ENCODE results near the gene TMEM139. TPM values are rescaled to one million over a fixed set of nuclear protein-coding genes. Genes with fewer than 3 reads are reported as not detected.
"Not testable (repeated sequence)": the region's sequence is repeated elsewhere in the genome, so short reads cannot be mapped to it uniquely, and the experiment has no call there.

TMEM139 gene
- total RNA-seq, 1 experiment from 2014 or later = not detected

DNA sequence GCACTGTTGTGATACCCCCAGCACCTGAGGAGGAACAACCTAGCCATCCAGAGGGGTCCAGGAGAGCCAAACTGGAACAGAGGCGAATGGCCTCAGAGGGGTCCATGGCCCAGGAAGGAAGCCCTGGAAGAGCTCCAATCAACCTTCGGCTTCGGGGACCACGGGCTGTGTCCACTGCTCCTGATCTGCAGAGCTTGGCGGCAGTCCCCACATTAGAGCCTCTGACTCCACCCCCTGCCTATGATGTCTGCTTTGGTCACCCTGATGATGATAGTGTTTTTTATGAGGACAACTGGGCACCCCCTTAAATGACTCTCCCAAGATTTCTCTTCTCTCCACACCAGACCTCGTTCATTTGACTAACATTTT, 1.7 kb downstream of the TMEM139 start:
- in situ Hi-C loops (cut with HindIII; ENCODE audit: low sequenced_read_pairs) = no loop called here
- DNase-seq (ENCODE audit: low spot score) = no peak

DNA sequence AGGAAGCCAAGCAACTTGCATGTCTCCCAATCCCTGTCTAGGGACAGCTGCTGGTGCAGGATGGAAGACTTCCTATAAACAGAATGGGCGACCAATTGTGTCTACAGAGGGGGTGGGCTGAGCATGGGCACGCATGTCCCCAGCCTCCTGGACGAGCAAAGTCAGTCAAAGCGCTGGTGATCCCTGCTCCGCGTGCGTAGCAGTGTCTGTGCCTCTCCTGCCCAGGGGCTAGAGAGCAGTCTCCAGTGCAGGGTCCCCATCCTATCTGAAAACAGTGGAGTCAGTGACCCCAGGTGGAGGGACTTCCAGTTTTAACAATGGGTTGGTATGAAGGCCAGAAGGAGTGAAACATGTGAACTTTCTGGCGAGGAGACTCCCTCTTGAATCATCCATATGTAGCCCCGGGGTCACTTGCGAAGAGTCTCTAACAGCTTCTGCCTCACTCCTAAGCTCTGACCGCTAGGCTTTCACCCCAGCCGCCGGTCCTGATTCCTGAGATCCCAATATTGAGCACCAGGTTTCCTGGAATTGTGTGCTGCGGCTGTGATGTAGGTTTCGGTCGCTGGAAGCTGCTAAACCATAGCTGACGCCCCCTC, 2.7 kb downstream of the TMEM139 start:
- in situ Hi-C loops (cut with HindIII; ENCODE audit: low sequenced_read_pairs) = no loop called here
- DNase-seq (ENCODE audit: low spot score) = no peak

DNA sequence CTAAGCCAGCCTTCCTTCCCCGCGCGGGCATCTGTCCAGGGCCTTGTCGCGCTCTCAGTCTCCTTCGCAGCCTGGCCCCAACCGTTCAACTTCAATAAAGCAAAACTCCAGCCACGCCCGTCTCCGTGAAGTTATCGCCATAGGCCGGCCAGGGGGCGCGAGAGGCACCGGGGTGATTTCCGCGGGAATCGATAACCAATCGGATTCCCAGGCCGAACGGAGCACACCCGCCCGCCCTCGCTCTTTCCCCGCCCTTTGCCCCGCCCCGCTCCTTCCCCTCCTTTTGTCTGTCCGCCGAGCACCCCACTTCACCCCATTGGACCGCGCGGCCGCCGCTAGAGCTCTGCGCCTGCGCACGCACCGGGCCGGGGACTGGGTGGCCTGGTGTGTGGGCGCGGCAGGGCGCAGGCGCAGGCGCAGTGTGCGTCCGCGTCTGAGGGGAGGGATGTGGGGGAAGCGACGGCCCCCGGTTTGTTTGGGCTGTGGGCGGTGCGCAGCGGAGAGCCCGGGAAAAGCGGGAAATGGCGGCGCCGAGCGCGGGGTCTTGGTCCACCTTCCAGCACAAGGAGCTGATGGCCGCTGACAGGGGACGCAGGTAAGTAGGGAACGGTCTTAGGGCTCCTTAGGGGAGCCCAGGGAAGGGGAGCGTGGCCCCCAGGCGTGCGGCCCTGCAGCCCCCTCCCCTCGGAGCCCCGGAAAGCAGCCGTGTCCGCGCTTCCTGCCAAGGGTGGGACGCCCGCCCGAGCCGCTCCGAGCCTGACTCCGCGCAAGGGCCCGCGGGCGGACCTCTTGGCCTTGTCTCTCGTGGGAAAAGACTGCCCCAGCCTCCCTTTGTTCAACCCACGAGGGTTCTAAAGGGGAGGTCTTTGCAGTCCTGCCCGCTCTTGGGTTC, 3.4 kb downstream of the TMEM139 start, which contains the start of gene CASP2:
CASP2 (plus strand) TSS at position 417 of the 892 bp plus-strand sequence; CDS start at position 522, 105 bp downstream.
- in situ Hi-C loops (cut with HindIII; ENCODE audit: low sequenced_read_pairs) = no loop called here
- peak; percentile 96 for DNase-seq (ENCODE audit: low spot score)

- peak; percentile 38 for DNase-seq (ENCODE audit: low spot score)
- in situ Hi-C loops (cut with HindIII; ENCODE audit: low sequenced_read_pairs) = no loop called here
Measured at GRCh38 chr7:143288836-143289235, 4.1 kb downstream of the TMEM139 start.

DNA sequence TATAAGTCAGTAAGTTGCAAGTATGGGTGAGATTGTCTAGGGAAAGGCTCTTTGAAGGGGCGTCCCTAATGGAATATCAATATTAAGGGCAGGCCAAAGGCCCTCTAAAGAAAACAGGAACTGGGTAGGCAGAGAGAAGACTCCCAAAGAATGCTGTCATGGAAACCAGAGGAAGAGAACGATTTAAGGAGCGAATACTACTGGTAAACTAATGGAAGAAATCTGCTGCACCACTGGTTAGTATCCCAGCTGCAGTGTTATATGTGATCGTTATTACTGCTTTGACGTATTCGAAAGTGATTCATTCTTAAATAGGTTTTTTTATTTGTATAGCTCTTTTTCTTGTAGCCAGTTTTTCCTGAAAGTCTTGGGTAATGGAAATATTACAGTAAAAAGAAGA, 4.7 kb downstream of the TMEM139 start:
- in situ Hi-C loops (cut with HindIII; ENCODE audit: low sequenced_read_pairs) = no loop called here
- DNase-seq (ENCODE audit: low spot score) = no peak

- in situ Hi-C loops (cut with HindIII; ENCODE audit: low sequenced_read_pairs); DNase-seq (ENCODE audit: low spot score): not testable (repeated sequence)
Measured at GRCh38 chr7:143289888-143290287, 5.1 kb downstream of the TMEM139 start.

GRCh38 chr7:143290293-143290692, 5.5 kb downstream of the TMEM139 start:
- in situ Hi-C loops (cut with HindIII; ENCODE audit: low sequenced_read_pairs) = no loop called here
- no peak for DNase-seq (ENCODE audit: low spot score)

DNA sequence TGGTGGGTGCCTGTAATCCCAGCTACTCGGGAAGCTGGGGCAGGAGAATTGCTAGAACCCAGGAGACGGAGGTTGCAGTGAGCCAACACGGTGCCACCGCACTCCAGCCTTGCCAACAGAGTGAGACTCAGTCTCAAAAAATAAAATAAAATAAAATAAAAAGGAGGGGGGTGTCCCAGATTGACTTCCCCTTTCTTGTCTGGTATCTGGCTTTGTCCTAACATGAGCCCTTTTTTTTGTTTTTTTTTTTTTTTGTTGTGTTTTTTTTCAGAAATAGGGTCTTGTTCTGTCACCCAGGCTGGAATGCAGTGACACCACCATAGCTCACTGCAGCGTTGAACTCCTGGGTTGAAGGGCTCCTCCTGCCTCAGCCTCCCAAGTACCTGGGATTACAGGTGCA, 8.1 kb downstream of the TMEM139 start:
- in situ Hi-C loops (cut with HindIII; ENCODE audit: low sequenced_read_pairs) = no loop called here
- DNase-seq (ENCODE audit: low spot score) = no peak

DNA sequence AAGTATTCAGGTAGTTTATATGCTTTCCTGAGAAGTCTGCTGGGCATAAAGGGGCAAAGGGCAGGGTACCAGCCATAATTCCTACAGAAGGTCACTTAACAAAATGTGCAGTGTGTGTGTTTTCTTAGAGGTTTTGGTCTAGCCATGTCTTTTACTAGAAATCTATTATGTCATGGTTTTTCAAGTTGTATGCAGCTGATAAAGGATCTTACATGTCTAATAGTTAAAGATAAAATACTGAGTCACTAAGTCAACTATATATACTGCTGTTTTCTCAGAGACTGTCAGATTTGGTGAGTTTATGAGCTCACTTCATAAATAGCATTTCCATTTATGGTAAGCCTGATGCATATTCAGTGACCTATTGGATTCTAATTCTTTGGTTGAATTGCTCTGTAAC, 11.1 kb downstream of the TMEM139 start:
- in situ Hi-C loops (cut with HindIII; ENCODE audit: low sequenced_read_pairs) = no loop called here
- no peak for DNase-seq (ENCODE audit: low spot score)

GRCh38 chr7:143296686-143297085, 11.9 kb downstream of the TMEM139 start:
- no peak for DNase-seq (ENCODE audit: low spot score)
- in situ Hi-C loops (cut with HindIII; ENCODE audit: low sequenced_read_pairs) = no loop called here

DNA sequence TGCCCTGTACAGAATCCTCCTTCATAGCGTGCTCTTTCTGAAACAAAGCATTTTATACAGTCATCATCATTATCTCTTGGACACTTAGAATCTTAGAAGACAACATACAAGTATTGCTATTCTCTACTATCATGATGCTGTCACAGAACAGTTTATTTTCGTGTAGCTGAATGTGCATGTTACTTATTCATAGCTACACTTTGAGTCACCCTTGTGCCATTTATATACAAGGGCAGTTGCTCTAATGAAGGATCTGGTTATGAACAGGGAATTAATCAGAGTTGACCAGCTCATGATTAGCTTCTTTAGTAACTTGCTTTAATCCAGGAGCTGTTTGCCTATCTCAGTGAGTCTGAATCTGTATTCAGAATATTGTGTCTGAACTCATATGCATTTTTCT, 14.6 kb downstream of the TMEM139 start:
- DNase-seq (ENCODE audit: low spot score) = no peak
- in situ Hi-C loops (cut with HindIII; ENCODE audit: low sequenced_read_pairs) = no loop called here

- DNase-seq (ENCODE audit: low spot score) = peak; percentile 33
- in situ Hi-C loops (cut with HindIII; ENCODE audit: low sequenced_read_pairs) = no loop called here
Measured at GRCh38 chr7:143299840-143300239, 15.1 kb downstream of the TMEM139 start.

DNA sequence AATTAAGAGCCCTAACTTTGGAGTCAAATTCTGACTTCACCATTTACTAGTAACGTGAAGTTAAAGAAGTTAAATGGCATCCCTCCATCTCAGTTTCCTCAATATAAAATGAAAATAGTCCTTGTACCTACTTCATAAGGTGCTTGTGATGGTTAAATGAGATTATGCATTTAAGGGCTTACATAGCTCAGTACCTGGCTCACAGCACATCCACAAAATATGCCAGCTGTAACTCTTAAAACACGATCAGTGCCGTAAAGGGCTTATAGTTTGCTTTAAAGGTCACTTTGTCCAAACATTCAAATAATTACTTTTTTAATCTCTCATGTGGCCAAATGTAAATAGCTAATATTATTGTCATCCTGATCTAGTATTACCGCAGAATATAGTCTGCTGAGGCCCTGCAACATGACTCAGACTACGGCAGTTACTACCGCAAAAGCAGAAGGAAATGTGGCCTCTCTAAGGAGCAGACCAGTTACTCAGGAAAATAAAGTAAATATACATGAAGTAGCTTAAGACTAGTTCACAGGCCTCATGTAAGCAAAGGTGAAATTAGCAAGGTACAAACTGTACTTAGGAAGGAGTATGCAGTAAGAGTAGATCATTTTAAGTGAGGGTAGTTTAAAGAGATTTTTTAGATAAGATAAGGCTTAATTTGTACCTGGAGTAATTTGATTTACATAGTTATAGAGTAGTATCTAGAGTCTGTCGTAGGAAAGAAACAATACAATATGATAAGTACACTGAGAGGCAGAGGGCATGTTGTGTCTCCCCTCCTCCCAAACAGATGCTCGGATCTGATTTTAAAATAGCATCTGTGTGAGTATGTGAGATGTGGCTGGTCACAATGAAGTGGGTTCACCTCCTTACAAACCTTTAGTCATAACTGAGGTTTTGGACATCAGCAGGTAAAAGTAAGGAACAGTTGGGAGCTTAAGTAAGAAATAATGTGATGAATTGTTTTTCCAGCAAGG, 16.5 kb downstream of the TMEM139 start:
- no peak for DNase-seq (ENCODE audit: low spot score)
- in situ Hi-C loops (cut with HindIII; ENCODE audit: low sequenced_read_pairs) = no loop called here

DNA sequence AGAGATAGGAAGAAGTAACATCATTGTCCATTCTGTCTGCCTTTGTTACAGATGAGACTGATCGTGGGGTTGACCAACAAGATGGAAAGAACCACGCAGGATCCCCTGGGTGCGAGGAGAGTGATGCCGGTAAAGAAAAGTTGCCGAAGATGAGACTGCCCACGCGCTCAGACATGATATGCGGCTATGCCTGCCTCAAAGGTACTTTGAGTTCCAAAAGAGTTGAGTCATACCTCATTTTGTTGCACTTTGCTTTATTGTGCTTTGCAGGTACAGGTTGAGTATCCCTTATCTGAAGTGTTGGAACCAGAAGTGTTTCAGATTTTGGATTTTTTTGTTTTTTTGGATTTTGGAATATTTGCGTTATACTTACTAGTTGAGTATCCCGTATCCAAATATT, 19.0 kb downstream of the TMEM139 start:
- in situ Hi-C loops (cut with HindIII; ENCODE audit: low sequenced_read_pairs) = no loop called here
- no peak for DNase-seq (ENCODE audit: low spot score)

DNA sequence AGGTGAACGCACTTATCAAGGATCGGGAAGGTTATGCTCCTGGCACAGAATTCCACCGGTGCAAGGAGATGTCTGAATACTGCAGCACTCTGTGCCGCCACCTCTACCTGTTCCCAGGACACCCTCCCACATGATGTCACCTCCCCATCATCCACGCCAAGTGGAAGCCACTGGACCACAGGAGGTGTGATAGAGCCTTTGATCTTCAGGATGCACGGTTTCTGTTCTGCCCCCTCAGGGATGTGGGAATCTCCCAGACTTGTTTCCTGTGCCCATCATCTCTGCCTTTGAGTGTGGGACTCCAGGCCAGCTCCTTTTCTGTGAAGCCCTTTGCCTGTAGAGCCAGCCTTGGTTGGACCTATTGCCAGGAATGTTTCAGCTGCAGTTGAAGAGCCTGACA, 20.2 kb downstream of the TMEM139 start:
- no peak for DNase-seq (ENCODE audit: low spot score)
- in situ Hi-C loops (cut with HindIII; ENCODE audit: low sequenced_read_pairs) = no loop called here

DNA sequence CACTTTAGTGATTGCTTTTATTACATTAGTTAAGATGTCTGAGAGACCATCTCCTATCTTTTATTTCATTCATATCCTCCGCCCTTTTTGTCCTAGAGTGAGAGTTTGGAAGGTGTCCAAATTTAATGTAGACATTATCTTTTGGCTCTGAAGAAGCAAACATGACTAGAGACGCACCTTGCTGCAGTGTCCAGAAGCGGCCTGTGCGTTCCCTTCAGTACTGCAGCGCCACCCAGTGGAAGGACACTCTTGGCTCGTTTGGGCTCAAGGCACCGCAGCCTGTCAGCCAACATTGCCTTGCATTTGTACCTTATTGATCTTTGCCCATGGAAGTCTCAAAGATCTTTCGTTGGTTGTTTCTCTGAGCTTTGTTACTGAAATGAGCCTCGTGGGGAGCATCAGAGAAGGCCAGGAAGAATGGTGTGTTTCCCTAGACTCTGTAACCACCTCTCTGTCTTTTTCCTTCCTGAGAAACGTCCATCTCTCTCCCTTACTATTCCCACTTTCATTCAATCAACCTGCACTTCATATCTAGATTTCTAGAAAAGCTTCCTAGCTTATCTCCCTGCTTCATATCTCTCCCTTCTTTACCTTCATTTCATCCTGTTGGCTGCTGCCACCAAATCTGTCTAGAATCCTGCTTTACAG, 20.8 kb downstream of the TMEM139 start:
- in situ Hi-C loops (cut with HindIII; ENCODE audit: low sequenced_read_pairs) = no loop called here
- peak; percentile 40 for DNase-seq (ENCODE audit: low spot score)

DNA sequence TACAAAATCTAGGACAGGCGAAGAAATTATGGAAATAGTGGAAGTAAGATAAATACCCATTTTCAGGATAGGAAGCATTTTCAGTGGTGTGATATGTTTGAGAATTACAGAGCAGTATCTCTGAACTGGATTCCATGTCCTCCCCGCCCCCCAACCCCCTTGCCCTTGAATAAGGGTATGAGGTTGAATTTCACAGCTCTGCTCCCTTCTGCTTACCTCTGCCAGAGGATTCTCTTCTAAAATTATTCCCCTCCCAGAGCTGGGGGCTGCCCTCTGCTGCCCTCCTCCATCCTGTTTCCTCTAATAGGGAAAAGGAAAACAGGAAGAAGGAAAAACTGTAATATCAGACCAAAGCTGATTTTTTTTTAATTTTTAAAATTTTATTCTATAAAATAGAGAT, 23.9 kb downstream of the TMEM139 start:
- in situ Hi-C loops (cut with HindIII; ENCODE audit: low sequenced_read_pairs) = no loop called here
- DNase-seq (ENCODE audit: low spot score) = no peak

GRCh38 chr7:143314127-143314526, 29.4 kb downstream of the TMEM139 start:
- in situ Hi-C loops (cut with HindIII; ENCODE audit: low sequenced_read_pairs) = no loop called here
- no peak for DNase-seq (ENCODE audit: low spot score)

DNA sequence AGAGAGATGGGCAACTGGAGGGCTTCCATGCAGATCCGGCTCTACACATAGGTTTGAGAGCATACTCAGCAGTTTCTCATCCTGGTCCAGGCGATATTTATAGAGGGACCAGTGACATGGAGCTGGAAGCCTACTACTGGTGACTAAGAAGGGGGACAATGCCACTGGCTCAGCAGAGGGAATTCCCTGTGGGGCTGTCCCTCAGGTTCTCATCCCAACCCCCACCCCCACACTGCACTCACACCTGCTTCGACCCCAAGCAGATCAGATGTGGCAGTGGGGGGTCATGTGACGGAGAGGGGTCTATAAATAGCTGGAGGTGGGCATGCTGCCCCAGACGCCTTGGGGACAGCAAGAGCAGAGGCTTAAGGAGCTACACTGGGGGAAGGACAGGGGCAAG, 31.0 kb downstream of the TMEM139 start, which contains the start of gene CLCN1:
CLCN1 (plus strand) TSS at position 336 of the 400 bp plus-strand sequence. CDS start 102 bp downstream, outside the sequence.
- in situ Hi-C loops (cut with HindIII; ENCODE audit: low sequenced_read_pairs) = no loop called here
- no peak for DNase-seq (ENCODE audit: low spot score)
